GM18511 (cell line): Measurements from ENCODE around the gene PRELID2.
"Not testable (repeated sequence)": the region's sequence is repeated elsewhere in the genome, so short reads cannot be mapped to it uniquely, and the experiment has no call there.

ENCODE experiments used
- ATAC-seq: cut with Tn5 transposase; IDR thresholded peaks from one replicate; pipeline ENCODE4 v1.9.1; 2021; ENCODE audit warnings: mild to moderate bottlenecking, moderate library complexity; ENCODE audit not compliant: unreplicated experiment

The PRELID2 gene

GRCh38 chr5:145798503-145798902 is 36.6 kb downstream of the PRELID2 start:
- ATAC-seq, result not testable (repeated sequence)

DNA sequence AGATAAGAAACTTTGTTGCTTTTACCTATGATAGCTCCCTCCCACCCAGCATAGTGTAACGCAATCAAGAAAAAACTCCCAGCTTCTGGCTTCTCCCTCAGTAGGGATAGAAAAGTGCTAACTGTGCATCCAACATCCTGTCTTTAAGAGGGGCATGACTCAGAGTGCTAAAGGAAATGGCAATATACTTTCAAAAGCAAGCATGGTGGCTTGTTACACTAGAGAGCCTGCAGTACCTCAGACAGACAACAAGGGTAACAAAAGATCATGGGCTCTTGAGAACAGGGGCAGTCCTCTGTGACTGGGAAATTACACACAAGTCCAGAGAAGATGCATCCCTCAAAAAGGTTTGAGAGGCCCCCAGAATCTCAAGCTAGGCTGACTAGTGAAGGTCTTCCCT is 37.8 kb downstream of the PRELID2 start:
- ATAC-seq, result no peak

DNA sequence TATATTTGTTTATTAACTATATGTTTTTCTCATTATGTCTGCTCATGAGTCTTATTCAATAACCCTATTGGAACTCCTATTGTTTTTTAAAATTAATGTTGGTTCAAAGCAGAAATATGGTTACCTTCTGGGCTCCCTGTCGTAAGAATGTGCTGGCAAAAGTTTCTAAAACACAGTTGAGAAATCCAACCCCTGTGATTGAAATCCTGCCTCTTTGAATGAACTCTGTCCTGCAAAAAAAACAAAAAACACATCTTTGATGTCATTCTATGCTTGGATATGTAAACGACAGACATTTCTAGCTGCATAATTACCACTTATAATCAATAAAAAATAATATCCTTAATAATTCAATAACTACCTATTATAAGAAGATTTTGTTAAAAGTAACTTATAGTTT is 38.8 kb downstream of the PRELID2 start:
- ATAC-seq, result no peak

DNA sequence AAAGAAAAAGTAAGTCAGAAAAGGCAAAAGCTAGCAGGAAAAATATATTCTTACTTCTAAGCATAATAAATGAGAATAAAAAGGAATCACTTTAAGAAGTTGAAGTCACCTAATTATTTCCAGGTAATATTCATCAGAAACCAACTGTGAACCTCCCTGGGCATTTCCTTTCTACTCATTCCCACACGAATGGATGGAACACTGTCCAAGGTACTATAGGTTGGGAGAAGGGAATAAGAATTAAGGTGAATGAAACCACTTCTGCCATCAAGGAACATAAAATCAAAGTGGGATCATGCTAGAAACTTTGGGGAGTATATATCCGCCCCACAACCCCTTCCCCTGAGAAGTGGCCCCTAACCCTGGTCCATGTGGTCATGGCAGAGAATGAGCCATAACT is 41.6 kb downstream of the PRELID2 start:
- ATAC-seq, result no peak

GRCh38 chr5:145792840-145793239 is 42.3 kb downstream of the PRELID2 start:
- no peak for ATAC-seq

- no peak for ATAC-seq
Observed at GRCh38 chr5:145791866-145792265, 43.3 kb downstream of the PRELID2 start.

GRCh38 chr5:145787996-145788395 is 47.1 kb downstream of the PRELID2 start:
- no peak for ATAC-seq

DNA sequence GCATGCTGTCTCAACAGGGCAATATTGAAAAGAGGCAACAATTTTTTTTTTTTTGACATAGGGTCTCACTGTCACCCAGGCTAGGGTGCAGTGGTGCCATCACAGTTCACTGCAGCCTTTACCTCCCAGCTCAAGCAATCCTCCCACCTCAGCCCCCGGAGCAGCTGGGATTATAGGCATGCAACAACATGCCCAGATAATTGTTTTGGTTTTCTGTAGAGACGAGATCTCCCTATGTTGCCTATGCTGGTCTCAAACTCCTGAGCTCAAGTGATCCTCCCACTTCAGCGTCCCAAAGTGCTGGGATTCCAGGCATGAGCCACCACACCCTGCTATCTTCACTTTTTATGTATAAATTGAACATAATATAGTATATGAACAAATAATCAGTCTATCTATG is 47.6 kb downstream of the PRELID2 start:
- no peak for ATAC-seq

GRCh38 chr5:145787001-145787400 is 48.1 kb downstream of the PRELID2 start:
- no peak for ATAC-seq

- ATAC-seq, result no peak
Observed at GRCh38 chr5:145780982-145781381, 54.2 kb downstream of the PRELID2 start.

- no peak for ATAC-seq
Observed at GRCh38 chr5:145778144-145778900, 56.8 kb downstream of the PRELID2 start.

DNA sequence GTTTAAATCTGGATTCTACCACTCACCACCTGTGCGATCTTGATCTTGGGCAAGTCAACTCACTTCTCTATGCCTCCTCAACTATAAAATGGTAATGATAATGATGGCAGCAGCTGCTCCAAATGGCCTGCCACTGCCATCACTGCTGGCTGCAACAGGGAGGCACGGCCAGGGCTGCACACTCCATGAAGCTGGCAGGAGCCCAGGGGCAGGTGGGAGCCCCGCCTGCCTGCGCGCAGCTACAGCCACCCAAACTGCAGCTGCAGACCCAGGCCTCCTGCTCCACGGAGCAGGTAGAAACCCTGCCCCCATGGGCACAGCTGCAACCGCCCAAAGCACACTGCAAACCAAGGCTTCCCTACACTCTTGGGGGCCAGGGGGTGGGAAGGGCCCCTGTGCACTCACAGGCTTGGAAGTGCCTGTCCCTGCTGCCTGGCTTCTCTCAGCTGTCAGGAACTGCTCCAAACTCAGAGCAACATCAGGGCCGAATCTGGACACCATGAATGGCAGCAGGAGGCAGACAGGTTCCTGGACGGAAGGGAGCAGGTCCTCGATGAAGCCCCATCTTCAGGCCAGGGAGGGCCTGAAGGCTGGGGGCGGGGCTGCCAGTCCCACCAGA is 57.6 kb downstream of the PRELID2 start:
- ATAC-seq, result no peak

DNA sequence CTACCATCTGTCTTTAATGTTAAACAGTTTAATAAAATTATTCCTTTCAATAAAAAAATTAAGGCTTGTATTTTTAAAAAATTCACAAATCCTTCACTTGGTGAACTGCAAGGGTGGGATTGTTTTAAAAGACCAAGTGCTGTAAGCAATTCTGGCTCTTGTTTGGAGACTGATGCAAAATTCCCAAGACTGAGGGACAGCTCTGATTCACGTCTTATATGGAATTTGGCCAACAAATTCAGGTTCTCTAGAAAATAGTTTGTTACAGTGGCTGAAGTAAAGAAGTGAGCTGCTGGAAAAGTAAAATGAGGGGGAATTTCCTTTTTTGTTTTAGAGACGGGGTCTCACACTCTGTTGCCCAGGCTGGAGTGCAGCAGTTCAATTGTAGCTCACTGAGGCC is 58.3 kb downstream of the PRELID2 start:
- ATAC-seq, result no peak

DNA sequence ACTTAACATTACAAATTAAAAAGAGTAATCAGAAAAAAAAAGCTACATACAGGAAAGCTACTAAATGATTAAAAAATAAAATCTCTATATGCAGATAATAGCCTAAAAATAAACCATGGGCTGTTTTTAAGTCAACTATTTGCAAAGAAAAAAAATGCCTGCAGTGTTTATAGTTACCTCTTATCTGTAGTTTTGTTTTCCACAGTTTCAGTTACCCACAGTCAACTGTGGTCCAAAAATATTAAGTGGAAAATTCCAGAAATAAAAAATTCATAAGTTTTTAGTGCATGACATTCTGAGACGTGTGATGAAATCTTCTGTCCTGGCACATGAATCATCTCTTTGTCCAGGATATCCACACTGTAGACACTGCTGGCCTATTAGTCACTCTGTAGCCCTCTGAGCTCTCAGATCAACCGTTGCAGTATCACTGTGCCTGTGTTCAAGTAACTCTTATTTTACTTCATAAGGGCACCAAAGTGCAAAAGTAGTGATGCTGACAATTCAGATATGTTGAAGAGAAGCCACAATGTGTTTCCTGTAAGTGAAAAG is 59.2 kb downstream of the PRELID2 start:
- no peak for ATAC-seq

- no peak for ATAC-seq
Observed at GRCh38 chr5:145775411-145775810, 59.7 kb downstream of the PRELID2 start.

DNA sequence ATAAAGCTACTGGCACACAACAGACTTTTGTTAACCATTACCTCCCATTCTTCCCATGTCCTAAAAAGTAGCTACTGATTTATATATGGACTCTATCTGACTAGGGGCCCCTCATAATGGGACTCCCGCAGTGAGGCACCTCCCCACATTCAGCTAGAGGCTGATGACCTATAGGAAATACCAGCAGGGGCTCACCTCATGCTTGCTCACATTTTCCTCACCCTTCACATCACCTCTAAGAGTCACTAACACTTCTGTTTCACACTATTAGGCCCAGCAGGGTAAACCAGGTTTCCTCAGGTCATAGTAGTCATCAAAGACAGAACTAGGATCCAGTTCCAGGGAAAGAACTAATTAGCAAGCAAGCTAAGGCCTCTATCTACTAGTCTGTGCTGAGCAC is 60.7 kb downstream of the PRELID2 start:
- no peak for ATAC-seq

- ATAC-seq, result no peak
Observed at GRCh38 chr5:145772466-145772865, 62.7 kb downstream of the PRELID2 start.

- ATAC-seq, result no peak
Observed at GRCh38 chr5:145768863-145769262, 66.3 kb downstream of the PRELID2 start.

- no peak for ATAC-seq
Observed at GRCh38 chr5:145764325-145764724, 70.8 kb downstream of the PRELID2 start.

- ATAC-seq, result no peak
Observed at GRCh38 chr5:145762833-145763232, 72.3 kb downstream of the PRELID2 start.

DNA sequence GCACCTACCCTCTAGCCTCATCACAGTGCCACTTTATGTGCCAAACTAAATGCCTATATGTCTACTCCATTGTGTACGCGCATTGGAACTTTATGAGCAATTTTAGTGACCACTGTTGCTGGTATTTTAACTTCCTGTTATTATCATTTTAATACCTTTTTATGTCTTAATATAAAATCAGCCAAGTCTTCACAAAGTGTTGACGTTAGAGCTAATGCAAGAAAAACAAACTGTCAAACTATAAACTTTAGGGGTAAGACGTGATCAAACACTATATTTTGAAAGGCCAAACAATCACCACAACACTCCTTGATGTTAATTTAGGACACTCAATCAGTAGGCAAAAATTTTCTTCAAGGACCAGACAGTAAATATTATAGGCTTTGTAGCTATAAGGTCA is 73.9 kb downstream of the PRELID2 start:
- ATAC-seq, result no peak

DNA sequence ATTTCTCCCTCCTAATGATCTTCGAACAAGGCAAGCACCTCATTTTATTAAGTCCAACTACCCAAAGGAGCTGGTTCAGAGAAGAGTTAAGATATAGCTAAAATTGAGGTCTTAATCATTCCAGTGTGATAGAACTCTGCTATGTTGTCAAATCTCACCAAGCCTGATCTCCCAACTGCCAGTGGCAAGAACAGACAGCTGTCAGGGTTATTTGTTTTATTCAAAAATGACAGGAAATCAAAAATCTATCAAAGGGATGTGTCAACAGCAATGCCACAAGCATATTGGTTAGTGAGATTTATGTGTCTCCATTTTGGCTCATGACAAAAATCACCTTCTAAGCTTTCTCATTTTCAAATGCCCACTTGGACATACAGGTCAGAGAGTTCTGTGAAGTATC is 74.5 kb downstream of the PRELID2 start:
- no peak for ATAC-seq
